NCI-H2029 (cell line): Measurements from ENCODE around the gene SEPTIN5.
"Not testable (repeated sequence)": the region's sequence is repeated elsewhere in the genome, so short reads cannot be mapped to it uniquely, and the experiment has no call there.

ENCODE experiments used
- DNase-seq: peaks from one replicate; lab custom pipeline; 2025; lab: John Stamatoyannopoulos, UW

The SEPTIN5 gene

DNA sequence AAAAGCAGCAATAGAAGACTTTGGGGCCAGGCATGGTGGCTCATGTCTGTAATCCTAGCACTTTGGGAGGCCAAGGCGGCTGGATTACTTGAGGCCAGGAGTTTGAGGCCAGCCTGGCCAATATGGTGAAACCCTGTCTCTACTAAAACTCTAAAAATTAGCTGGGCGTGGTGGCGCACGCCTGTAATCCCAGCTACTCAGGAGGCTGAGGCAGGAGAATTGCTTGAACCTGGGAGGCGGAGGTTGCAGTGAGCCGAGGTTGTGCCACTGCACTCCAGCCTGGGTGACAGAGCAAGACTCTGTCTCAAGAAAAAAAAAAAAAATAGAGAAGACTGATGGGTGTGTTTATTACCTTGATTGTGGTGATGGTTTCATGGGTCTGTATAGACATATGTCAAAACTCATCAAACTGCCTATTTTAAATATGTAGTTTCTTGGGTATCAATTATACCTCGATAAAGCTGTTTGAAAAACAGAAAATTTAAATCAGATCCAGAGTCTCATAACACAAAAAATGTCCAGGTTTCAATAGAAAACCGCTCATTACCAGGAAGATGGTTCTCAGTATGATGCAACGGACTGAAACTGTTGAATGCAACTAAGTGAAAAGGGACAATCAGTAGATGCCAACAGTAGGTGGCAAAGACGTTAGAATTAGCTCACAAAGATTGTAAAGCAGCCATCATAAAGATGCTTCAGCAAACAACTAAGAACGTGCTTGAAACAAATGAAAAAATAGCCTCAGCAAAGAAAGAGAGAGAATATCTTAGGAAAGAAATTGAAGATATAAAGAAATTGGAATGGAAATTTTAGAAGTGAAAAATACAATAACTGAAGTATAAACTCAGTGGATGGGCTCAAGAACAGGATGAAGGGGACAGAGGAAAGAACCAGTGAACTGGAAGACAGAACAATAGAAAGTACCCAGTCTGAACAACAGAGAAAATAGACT is 33.1 kb upstream of the SEPTIN5 start:
- DNase-seq = no peak

DNA sequence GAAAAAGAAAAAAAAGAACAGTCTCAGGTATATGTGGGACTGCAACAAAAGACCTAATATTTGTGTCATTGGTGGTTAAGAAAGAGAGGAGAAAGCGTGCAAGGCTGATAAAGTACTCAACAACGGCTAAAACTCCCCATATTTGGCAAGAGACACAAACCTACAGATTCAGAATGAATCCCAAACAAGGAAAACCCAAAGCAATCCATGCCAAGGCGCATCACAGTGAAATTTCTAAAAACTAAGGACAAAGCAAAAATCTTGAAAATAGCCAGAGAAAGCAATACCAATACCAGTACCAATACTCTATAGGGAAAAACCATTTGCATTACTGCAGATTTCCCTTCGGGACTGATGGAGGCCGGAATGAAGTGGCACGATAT is 32.4 kb upstream of the SEPTIN5 start:
- no peak for DNase-seq

DNA sequence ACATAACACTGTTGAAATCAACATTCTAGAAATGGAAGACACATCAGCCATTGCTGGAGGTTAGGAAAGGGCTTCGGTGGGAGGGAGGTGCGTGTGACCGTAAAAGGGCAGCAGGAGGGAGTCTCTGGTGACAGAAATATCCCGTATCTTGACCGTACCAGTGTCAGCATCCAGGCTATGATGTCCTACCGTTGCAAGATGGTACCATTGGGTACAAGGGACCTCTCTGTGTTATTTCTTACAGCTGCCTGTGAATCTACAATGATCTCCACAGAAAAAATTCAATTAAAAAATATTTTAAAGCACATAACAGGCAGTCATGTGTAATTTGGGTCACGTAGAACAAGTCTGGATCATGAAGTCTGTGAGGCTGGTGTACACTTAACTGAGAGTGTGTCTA is 27.4 kb upstream of the SEPTIN5 start:
- DNase-seq = no peak

DNA sequence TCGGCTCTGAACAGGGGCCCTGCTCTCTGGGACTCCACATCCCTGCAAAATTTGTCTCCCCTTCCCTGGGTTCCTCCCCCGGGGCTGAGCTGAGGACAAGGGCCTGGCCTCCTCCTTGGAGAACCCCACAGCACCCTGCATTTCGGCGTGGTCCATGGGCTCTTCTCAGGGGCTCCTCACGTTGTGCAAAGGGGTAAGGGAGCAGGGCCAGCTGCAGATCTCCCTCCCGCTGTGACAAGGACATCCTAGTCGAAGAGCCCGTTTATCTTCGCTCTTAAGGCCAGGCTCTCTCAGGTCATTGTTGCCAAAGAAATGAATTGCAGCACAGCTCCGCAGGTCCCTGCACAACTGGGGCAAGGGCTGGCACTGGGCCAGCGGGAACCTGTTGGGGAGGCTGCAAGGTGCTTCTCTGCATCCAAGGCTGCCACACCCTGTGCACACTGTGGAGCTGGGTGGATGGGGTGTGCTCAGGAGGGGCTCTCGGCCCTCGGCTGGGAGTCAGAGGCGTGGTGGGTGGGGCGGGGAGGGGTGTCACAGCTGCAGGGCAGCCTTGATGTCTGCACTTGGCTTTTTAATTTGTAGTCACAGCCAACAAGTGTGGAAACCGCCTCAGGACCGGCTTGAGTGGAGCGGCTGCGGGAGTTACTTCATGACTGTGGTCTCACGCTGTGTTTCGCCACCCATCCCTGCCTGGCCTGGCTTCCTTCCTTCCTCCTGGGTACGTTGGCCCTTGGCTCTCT is 26.6 kb upstream of the SEPTIN5 start:
- no peak for DNase-seq

DNA sequence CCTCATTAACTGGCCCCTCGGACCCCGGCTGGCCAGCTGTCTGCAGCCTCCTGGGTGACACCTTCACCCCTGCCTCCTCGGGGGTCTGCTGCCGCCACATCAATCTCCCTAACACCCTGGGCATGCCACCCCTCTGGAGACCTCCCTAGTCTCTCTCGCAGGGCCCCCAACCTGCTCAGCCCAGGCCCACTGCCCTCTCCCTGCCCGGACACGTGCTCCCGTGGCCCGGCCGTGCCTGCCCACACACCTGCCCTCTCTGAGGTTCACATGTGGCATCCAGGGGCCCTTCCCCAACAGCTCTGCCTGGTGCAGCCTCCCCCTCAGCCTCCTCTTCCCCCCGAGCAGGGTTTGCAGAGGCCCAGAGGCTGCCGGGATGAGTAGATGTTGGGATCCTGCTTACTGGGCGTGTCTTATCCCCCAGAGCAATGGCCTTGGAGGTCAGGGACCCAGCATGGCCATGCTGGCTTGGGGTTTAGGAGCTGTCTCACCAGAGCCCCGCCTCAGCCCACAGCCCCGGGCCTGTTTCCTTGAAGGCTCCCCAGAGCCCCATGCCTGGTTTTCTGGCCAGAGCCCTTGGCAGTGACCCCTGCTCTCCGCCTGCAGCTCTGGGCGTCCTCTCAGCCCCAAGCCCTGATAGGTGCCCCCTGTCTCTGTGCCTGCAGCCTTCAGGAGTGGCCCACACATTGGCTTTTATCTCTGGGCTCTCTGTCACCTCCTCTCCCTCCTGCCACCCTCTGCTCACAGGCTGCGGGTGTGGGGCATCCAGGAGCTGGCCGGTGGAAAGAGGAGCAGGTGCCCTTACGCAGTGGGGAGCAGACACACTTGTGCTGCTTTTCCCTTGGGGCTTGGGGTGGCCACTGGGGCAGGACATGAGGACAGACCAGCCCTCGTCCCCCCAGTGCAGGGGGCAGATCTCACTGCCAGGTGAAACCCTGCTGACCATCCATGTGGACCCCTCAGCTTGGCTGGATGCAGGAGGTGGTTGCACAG is 25.7 kb upstream of the SEPTIN5 start:
- DNase-seq = no peak

DNA sequence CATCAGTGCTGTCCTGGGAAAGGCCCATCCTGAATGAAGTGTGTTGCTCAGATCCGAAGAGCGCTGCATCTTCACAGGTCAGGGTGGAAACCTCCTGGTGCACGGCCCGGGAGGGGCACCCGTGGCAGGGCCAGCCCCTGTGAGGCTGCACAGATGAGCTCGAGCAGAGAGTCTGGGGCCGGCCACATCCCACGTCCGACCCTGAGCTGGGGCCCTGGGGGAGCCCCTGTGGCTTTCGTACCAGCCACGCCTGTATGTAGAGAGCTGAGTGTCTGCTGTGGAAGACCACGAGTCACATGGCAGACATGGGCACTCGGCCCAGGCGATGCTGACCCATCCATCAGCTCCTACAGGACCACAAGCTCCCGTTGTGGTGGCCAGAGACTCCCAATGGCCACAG is 24.9 kb upstream of the SEPTIN5 start:
- no peak for DNase-seq

DNA sequence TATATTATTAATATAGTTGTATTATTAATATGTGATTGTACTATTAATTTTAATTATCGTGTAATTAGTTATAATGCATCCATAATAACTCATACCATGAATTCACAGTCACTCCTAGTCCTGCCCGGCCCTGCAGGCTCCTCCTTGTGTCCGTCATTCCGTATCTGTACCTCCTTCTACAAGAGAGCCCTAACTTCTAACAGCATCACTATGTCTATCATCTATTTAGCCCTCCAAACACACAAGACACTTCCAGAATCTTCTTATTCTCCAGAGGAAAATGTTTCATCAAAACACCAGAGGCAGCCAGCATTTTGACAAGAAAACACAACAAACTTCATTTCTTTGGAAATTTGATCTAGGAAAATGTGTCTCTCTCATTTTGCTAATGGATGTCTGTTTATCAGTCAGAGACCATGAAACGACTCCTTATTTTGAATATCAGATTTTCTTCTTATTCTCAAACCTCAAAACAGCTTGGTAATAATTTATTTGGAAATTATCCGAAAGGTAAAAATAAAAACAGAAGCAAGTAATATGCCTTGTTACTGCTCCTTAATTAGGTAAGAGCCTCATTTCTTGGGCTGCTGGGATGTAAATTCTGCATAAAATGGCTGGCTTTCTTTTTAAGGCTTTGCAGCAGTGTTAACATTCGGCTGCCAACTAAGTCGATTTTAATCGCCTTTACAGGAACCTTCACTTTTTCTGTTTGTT is 23.1 kb upstream of the SEPTIN5 start:
- no peak for DNase-seq

DNA sequence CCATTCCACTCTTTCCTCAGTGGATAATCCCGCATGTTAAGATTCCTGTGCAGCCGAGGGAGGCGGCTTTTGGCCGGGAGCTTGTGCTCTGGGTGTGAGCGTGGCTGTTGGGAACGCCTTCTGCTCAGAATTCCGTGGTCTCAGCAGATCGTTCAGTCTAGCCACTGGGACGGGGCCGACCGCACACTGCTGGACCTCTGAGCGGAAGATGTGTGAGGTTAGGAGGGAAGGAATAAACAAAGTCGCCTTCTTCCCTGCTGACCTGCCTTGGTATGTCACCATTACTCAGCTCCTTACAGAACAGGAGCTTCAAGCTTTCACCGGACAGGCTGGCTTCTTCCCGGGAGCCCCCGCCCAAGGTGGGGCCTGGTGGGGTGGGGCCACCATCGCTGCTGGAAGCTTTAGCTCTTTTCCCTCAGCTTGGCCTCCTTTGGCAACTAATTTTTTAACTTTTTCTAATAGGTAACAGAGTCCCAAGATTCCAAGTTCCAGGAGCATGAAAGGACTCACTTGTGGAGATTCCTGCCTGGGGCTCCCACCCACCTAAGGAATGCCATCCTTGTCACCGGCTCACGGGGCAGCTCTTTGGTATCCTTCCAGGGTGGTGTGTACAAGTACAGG is 22.5 kb upstream of the SEPTIN5 start:
- no peak for DNase-seq

DNA sequence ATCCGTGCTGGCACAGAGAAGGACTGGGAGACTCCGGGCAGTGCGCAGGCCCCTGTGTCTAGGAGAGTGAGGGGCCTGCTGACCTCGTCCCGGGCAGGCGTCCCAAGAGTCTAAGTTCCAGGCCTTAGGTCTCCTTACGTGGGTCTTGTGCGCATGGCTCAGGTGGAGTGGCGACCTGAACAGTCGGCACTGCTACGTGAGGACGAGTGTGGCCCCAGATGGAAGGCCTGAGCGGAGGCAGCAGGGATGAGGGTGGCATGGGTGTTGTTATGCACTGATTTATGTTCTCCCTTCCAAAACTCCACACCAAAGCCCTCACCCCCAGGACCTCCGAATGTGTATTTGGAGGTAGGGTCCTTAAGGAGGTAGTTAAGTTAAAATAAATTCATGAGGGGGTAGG is 20.7 kb upstream of the SEPTIN5 start:
- no peak for DNase-seq

DNA sequence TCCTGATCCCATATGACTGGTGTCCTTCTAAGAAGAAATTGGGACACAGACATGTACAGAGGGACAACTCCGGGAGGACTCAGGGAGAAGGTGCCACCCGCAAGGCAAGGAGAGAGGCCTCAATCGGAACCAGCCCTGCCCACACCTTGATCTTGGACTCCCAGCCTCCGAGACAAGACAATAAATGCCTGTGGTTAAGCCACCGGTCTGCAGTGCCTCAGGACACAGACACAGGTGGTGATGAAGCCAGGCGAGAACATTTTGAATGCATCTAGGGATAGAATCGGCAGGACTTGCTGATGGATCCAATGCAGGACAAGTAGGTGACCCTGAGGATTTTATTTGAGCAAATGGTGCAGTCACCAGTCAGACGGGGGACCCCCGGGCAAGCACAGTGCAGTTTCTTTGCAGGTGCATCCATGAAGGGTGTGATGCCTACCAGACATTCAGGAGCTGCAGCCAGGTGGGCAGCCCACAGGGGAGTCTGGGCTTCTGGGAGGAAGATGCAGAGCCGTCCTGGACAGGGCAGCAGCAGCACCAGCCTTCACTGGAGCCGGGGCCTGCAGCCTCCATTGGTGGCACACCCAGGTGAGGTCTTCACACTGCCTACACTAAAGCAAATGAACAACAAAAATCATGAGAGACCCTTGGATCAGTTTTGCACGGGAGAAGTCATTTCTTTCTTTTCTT is 20.2 kb upstream of the SEPTIN5 start:
- DNase-seq = no peak

DNA sequence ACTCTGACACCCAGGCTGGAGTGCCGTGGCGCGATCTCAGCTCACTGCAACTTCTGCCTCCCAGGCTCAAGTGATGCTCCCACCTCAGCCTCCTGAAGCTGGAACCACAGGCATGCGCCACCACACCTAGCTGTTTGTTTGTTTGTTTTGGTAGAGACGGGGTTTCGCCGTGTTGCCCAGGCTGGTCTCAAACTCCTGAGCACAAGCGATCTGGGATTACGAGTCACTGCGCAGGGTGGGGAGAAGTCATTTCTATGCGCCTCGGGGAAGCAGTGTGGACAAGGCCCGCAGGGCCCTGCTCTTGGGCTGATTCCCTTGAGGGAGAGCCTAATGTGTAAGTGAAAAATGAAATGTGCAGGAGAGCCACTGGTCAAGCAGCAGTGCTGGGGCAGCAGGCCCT is 19.6 kb upstream of the SEPTIN5 start:
- DNase-seq = no peak

DNA sequence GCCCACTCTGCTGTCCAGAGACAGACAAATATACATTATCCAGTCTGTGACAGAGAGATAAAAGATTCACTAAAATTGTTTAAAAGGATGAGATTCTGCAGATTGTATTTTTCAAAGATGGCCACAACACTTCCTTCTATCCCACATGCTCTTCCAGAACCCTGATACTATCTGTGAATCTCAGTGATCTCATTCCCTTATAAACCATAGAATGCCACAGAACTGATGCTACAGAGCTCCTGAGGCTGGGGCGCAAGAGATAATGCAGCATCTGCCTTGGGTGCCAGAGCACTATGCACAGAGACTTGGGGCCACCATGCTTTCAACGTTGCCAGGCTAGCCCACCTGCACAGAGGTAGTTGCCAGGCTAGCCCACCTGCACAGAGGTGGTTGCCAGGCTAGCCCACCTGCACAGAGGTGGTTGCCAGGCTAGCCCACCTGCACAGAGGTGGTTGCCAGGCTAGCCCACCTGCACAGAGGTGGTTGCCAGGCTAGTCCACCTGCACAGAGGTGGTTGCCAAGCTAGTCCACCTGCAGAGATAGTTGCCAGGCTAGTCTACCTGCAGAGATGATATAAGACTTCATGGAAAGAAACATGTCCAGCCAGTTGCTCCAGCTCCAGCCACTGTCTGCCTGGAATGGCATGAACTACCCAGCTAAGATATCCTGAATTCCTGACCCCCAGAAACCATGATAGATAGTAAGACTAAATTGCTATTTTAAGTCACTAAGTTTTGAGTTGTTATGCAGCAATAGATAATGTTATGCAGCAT is 17.6 kb upstream of the SEPTIN5 start:
- DNase-seq = no peak

DNA sequence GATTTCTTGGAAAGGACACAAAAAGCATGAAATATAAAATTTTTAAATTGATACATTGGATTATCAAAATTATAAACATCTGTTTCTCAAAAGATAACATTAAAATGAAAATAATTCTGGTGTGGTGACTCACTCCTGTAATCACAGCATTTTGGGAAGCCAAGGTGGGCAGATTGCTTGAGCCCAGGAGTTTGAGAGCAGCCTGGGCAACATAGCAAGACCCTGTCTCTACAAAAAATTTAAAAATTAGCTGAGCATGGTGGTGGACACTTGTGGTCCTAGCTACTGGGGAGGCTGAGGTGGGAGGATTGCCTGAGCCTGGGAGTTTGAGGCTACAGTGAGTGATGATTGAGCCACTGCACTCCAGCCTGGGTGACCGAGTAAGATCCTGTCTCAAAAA is 16.4 kb upstream of the SEPTIN5 start:
- DNase-seq = not testable (repeated sequence)

DNA sequence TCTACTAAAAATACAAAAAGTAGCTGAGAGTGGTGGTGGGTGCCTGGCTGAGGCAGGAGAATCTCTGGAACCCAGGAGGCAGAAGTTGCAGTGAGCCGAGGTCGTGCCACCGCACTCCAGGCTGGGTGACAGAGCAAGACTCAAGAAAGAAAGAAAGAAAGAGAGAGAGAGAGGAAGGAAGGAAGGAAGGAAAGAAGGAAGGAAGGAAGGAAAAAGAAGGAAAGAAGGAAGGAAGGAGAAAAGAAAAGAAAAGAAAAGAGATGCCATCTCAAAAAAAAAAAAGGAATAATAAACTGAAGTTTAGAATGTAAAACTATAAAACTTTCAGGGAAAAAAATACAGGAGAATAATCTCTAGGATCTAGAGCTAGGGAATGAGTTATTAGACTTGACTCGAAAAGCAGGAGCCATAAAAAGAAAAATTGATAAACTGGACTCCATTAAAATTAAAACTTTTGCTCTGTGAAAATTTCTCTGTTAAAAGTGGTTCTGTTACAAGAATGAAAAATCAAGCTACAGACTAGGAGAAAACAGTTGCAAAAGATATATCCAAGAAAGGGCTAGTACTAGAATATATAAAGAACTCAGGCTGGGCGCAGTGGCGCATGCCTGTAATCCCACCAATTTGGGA is 13.4 kb upstream of the SEPTIN5 start:
- no peak for DNase-seq

DNA sequence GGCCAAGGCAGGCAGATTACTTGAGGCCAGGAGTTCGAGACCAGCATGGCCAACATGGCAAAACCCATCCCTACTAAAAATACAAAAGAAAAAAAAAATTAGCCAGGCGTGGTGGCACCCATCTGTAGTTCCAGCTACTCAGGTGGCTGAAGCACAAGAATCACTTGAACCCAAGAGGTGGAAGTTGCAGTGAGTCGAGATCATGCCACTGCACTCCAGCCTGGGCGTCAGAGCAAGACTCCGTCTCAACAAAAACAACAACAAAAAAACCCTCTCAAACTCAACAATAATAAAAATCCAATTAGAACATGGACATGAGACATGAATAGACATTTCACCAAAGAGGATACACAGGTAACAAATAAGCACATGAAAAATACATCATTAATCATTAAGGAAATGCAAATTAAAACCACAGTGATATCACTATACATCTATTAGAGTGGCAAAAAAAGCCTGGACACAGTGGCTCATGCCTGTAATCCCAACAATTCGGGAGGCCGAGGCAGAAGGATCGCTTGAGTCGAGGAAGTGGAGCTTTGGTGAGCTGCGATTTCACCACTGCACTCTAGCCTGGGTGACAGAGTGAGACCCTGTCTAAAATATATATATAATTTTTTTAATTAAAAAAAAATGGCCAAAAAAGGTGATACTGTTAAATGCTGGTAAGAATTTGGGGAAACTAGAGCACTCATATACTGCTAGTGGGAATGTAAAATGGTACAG is 12.7 kb upstream of the SEPTIN5 start:
- DNase-seq = no peak

DNA sequence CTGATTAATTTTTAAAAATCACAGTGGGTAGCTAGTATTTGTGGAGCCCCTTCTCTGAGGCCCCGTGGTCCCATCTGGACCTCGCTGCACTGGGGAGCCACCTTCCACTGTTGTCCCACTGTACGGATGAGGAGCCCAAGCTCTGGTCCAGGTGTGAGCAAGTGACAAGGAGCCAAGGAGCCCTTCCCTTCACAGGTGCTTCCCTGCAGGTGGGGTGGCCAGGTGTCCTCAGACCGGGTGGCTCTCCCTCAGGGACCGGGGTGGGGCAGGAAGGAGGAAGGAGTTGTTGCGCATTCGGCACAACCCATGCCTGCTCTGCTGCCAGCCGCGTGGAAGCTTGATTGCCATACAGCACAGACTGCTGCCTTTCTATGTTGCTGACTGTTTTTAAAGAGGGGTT is 10.4 kb upstream of the SEPTIN5 start:
- no peak for DNase-seq

DNA sequence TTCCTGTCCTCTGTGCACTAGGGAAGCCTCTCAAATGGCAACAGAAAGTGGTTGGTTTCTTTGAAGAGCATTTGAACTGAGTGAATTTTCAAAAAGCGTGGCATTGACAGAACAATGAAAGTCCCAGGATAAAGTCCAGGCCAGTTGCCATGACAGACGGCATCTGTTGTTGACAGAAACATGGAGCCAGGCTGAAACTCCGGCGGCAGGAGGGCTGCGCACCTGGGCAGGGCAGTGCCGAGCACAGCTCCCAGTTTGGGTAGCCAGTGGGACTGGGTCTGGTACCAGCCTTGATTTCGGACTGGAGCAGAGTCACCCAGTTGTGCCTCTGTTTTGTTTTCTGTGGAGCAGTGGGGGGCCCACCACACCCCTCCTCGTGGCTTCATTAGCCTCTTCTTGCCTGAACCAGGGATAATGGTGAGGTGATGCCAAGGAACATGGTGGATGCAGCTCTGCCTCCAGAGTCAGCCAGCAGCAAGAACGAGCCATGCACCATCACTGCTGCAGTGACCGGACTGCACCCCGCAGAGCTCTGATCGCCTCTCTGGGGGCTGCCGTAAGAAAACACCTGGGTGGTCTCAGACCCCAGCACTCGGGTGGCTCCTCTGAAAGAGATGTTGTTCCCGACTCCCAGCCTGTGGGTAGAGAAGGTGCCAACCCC is 9.8 kb upstream of the SEPTIN5 start:
- no peak for DNase-seq
